ENCODE results near the gene CDS2.

DNA sequence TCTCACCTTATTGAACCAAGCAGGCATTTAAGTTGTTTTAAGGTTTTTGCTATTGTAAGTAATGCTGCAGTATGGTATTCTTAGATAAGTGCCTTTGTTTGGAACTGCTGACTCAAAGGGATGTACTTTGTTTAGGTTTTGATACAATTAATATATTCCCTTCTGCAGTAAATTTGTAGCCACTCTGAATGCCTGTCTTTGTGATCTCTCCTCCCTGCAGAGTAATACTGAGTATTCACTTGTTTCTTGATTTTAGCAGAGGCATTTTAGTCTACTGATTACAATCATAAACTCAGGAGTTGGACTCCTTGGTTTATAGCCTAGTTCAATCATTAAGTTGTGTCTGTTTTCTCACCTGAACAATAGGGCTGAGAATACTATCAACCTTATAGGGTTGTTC, 13.4 kb downstream of the CDS2 start:
- TF ChIP-seq, protein P1, sequence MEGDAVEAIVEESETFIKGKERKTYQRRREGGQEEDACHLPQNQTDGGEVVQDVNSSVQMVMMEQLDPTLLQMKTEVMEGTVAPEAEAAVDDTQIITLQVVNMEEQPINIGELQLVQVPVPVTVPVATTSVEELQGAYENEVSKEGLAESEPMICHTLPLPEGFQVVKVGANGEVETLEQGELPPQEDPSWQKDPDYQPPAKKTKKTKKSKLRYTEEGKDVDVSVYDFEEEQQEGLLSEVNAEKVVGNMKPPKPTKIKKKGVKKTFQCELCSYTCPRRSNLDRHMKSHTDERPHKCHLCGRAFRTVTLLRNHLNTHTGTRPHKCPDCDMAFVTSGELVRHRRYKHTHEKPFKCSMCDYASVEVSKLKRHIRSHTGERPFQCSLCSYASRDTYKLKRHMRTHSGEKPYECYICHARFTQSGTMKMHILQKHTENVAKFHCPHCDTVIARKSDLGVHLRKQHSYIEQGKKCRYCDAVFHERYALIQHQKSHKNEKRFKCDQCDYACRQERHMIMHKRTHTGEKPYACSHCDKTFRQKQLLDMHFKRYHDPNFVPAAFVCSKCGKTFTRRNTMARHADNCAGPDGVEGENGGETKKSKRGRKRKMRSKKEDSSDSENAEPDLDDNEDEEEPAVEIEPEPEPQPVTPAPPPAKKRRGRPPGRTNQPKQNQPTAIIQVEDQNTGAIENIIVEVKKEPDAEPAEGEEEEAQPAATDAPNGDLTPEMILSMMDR (IDR thresholded peaks at IDR 0.05 in 2 of 3, conservative IDR thresholded peaks at IDR 0.05 in 1 of 3; ENCODE audit: control insufficient read depth in 2 of 3, extremely low read depth in 1 of 3, insufficient read depth in 1 of 3, low read depth in 3 of 3, low read length in 3 of 3): no peak
- TF ChIP-seq TCF12 (IDR thresholded peaks at IDR 0.05; ENCODE audit: low read depth, low read length) (no peak), ZNF592 (IDR thresholded peaks at IDR 0.05) (no peak), PML (IDR thresholded peaks at IDR 0.05; ENCODE audit: low read length) (no peak), CBX5 (IDR thresholded peaks at IDR 0.05; ENCODE audit: low read depth) (no peak)

Measured in GM12878 (cell line).